C4-2B (cell line): ENCODE data around the gene FKBP14.

Experiments
- ZFX ChIP-seq: fragments of 450-650 bp; IDR thresholded peaks from 2 replicates; pipeline ENCODE4 v1.6.1; 2017
- TF ChIP-seq, protein P1 (sequence below): fragments of 450-650 bp; conservative IDR thresholded peaks from 2 replicates; pipeline ENCODE4 v1.5.1; 2017; ENCODE audit warnings: mild to moderate bottlenecking

DNA sequence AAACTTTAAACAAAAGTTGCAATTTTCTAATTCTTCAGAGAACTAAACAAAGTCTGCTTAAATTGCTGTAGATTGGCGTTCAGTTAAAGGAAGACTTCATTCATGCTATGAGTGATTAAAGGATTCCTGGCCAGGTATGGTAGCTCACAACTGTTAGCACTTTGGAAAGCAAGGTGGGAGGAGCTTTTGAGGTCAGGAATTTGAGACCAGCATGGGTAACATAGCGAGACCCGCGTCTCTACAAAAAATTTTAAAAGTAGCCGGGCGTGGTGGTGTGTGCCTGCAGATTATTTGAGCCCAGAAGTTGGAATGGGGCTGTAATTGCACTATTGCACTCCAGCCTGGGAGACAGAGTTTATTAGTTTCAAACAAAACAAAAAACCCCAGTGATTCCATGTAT is 23.4 kb downstream of the FKBP14 start:
- TF ChIP-seq, protein P1, sequence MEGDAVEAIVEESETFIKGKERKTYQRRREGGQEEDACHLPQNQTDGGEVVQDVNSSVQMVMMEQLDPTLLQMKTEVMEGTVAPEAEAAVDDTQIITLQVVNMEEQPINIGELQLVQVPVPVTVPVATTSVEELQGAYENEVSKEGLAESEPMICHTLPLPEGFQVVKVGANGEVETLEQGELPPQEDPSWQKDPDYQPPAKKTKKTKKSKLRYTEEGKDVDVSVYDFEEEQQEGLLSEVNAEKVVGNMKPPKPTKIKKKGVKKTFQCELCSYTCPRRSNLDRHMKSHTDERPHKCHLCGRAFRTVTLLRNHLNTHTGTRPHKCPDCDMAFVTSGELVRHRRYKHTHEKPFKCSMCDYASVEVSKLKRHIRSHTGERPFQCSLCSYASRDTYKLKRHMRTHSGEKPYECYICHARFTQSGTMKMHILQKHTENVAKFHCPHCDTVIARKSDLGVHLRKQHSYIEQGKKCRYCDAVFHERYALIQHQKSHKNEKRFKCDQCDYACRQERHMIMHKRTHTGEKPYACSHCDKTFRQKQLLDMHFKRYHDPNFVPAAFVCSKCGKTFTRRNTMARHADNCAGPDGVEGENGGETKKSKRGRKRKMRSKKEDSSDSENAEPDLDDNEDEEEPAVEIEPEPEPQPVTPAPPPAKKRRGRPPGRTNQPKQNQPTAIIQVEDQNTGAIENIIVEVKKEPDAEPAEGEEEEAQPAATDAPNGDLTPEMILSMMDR: no peak
- TF ChIP-seq ZFX: no peak
